ENCODE results near the gene DPP6. TPM values are rescaled to one million over a fixed set of nuclear protein-coding genes. Genes with fewer than 3 reads are reported as not detected.

The DPP6 gene
- total RNA-seq, 4 donors from 2014 or later: 1.8 to 33.7 (median 6.4) TPM

DNA sequence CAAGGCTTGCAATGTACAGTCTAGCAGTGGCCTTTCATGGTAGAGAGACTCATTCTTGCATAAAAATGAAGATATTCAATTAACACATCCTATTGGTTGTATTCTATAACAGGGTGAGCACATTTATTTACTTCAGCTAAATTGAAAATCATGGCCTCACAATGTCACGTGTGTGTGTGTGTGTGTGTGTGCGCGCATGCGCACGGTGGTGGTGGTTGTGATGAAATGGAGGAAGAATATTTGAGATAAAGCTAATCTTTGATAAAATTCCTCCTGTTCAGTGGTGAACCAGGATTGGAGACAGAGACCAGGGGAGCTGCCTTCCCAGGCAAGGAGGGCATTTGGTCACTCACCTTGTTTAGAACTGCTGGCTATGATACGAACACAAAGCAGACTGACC lies 199.8 kb downstream of the DPP6 start:
- TF ChIP-seq EP300 (IDR thresholded peaks at IDR 0.05; ENCODE audit: low read depth) (no peak), POLR2AphosphoS5 (IDR thresholded peaks at IDR 0.05) (no peak), POLR2A (IDR thresholded peaks at IDR 0.05) (no peak)
- TF ChIP-seq, protein P1, sequence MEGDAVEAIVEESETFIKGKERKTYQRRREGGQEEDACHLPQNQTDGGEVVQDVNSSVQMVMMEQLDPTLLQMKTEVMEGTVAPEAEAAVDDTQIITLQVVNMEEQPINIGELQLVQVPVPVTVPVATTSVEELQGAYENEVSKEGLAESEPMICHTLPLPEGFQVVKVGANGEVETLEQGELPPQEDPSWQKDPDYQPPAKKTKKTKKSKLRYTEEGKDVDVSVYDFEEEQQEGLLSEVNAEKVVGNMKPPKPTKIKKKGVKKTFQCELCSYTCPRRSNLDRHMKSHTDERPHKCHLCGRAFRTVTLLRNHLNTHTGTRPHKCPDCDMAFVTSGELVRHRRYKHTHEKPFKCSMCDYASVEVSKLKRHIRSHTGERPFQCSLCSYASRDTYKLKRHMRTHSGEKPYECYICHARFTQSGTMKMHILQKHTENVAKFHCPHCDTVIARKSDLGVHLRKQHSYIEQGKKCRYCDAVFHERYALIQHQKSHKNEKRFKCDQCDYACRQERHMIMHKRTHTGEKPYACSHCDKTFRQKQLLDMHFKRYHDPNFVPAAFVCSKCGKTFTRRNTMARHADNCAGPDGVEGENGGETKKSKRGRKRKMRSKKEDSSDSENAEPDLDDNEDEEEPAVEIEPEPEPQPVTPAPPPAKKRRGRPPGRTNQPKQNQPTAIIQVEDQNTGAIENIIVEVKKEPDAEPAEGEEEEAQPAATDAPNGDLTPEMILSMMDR (IDR thresholded peaks at IDR 0.05): no peak
- WGBS, 2 donors (ENCODE audit: low coverage in 1 of 2): 82 to 87% methylated on average over 3 to 6 of the region's 6 CpGs
- no peaks in the 10 kb centered on the region for H3K36me3 ChIP-seq
- no peaks in the 10 kb centered on the region for H3K9me3 ChIP-seq
- DNase-seq: no peak
- no peak overlapping the region for H3K27ac ChIP-seq
- no peaks in the 10 kb centered on the region for H3K27me3 ChIP-seq
- H3K4me3 ChIP-seq: no peak overlapping the region
- in situ Hi-C loops (cut with MboI; ENCODE audit: low pct_ligation_motif_present in 1 of 4, low pct_unique_long_range_greater_than_20kb in 1 of 4, low sequenced_read_pairs in 3 of 4): no loop called here
- no peaks in the 10 kb centered on the region for H3K4me1 ChIP-seq
- intact Hi-C loops (cut with DNase I; ENCODE audit: low total_unique reads): no loop called here

DNA sequence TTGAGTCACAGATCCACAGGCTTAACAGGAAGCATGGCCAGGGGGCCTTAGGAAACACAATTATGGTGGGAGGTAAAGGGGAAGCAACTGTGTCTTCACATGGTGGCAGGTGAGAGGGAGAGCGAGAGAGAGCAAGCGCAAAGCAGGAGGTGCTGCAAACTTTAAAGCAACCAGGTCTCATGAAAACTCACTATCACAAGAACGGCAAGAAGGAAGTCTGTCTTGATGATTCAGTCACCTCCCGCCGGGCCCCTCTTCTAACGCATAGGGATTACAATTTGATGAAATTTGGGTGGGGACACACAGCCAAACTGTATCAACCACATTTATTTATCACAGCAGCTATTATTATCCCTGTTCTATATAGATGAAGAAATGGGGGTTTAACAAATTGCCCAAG lies 201.6 kb downstream of the DPP6 start:
- in situ Hi-C loops (cut with MboI; ENCODE audit: low pct_ligation_motif_present in 1 of 4, low pct_unique_long_range_greater_than_20kb in 1 of 4, low sequenced_read_pairs in 3 of 4) (no loop called here), intact Hi-C loops (cut with DNase I; ENCODE audit: low total_unique reads) (no loop called here)
- Histone ChIP-seq H3K4me3 (no peak overlapping the region), H3K27me3 (no peaks in the 10 kb centered on the region), H3K27ac (no peak overlapping the region), H3K36me3 (no peaks in the 10 kb centered on the region), H3K9me3 (no peaks in the 10 kb centered on the region), H3K4me1 (no peaks in the 10 kb centered on the region)
- DNase-seq: no peak
- WGBS, 2 donors (ENCODE audit: low coverage in 1 of 2): 70 to 72% methylated on average over 6 of the region's 6 CpGs
- no peak for TF ChIP-seq POLR2A (IDR thresholded peaks at IDR 0.05)
- TF ChIP-seq, protein P1 (IDR thresholded peaks at IDR 0.05): no peak
- TF ChIP-seq EP300 (IDR thresholded peaks at IDR 0.05; ENCODE audit: low read depth): no peak
- no peak for TF ChIP-seq POLR2AphosphoS5 (IDR thresholded peaks at IDR 0.05)

GRCh38 chr7:154255324-154255723 lies 203.1 kb downstream of the DPP6 start:
- Histone ChIP-seq H3K9me3 (no peaks in the 10 kb centered on the region), H3K27me3 (no peaks in the 10 kb centered on the region), H3K4me3 (no peak overlapping the region), H3K36me3 (no peaks in the 10 kb centered on the region), H3K4me1 (no peaks in the 10 kb centered on the region), H3K27ac (no peak overlapping the region)
- in situ Hi-C loops (cut with MboI; ENCODE audit: low pct_ligation_motif_present in 1 of 4, low pct_unique_long_range_greater_than_20kb in 1 of 4, low sequenced_read_pairs in 3 of 4) (no loop called here), intact Hi-C loops (cut with DNase I; ENCODE audit: low total_unique reads) (no loop called here)
- 28 to 54% methylated on average over 3 to 7 of the region's 7 CpGs for WGBS, 2 donors (ENCODE audit: low coverage in 1 of 2)
- DNase-seq: no peak
- no peak for TF ChIP-seq POLR2A (IDR thresholded peaks at IDR 0.05)
- TF ChIP-seq, protein P1 (IDR thresholded peaks at IDR 0.05): no peak
- TF ChIP-seq EP300 (IDR thresholded peaks at IDR 0.05; ENCODE audit: low read depth): no peak
- TF ChIP-seq POLR2AphosphoS5 (IDR thresholded peaks at IDR 0.05): no peak

DNA sequence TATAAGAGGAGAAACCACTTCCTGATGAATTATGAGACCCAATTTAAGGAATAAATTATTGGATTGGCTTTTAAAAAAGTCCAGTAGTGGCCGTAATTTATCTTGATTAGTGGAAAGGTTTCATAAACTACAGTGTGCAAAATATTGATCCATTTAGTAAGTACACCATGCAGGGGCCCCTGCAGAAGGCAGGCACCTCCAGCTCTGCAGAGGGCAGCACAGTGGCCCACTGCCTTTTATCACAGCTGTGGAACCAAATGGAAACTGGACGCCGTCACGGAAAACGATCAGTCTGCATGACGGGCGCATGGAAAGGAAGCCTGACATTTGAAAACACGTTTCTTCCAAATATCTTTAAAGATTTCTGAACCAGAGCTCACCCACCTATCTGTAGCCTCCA lies 204.0 kb downstream of the DPP6 start:
- Histone ChIP-seq H3K4me1 (no peaks in the 10 kb centered on the region), H3K4me3 (no peak overlapping the region), H3K9me3 (no peaks in the 10 kb centered on the region), H3K27ac (no peak overlapping the region), H3K36me3 (no peaks in the 10 kb centered on the region), H3K27me3 (no peaks in the 10 kb centered on the region)
- intact Hi-C loops (cut with DNase I; ENCODE audit: low total_unique reads) (no loop called here), in situ Hi-C loops (cut with MboI; ENCODE audit: low pct_ligation_motif_present in 1 of 4, low pct_unique_long_range_greater_than_20kb in 1 of 4, low sequenced_read_pairs in 3 of 4) (no loop called here)
- DNase-seq: no peak
- 85 to 90% methylated on average over 5 to 8 of the region's 8 CpGs for WGBS, 2 donors (ENCODE audit: low coverage in 1 of 2)
- TF ChIP-seq, protein P1 (IDR thresholded peaks at IDR 0.05): no peak
- no peak for TF ChIP-seq POLR2A (IDR thresholded peaks at IDR 0.05)
- no peak for TF ChIP-seq POLR2AphosphoS5 (IDR thresholded peaks at IDR 0.05)
- TF ChIP-seq EP300 (IDR thresholded peaks at IDR 0.05; ENCODE audit: low read depth): no peak

Data from transverse colon (tissue), 4 donors.